ENCODE measurements around the gene NSDHL.

Gene NSDHL

GRCh38 chrX:152844256-152844655, 13.4 kb downstream of the NSDHL start:
- DNase-seq (ENCODE audit: low read depth in 2 of 2), result no peak

DNA sequence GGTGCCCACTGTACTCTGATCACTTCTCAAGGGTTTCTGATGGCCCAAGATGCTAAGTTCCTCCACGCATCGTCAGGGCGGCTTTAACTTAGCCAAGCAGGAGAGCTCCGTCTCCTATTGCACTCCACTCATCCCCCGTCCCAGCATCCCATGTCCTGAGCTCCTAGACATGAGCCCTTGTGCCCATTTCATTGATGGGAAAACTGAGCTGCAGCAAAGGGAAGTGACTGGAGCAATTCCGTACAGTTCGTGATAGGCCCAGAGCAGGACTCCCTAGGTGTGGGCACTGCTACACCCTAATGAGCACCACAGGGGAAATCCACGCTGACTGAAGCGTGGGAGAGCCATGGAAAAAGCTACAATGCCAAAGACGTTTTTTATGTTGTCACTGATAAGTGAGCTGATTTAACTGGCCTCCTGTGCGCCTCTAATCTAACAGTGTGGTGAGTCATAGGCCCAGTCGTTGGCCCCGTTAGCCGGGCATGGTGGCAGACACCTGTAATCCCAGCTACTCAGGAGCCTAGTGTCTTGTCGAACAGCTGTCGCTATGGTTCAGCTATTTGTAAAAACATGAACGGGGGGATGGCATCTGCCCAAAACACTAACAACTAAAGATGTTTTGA, 14.9 kb downstream of the NSDHL start:
- DNase-seq (ENCODE audit: low read depth in 2 of 2), result no peak

GRCh38 chrX:152847281-152847680, 16.4 kb downstream of the NSDHL start:
- DNase-seq (ENCODE audit: low read depth in 2 of 2), result no peak

DNA sequence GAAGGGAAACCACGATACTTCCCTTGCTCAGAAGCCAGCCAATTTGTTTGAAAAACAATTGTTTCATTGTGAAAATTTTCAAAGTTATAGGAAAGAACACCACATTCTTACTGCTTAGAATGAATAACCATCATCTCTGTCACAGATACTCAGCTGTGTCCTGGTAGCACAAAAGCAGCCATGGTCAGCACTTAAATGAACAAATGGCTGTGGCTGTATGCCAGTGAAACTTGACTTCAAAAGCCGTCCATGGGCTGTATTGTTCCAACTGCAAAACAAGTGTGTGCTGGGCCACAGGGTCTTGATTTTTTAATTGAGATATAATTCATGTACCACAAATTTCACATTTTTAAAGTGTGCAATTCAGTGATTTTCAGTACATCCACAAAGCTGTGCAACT, 19.6 kb downstream of the NSDHL start:
- DNase-seq (ENCODE audit: low read depth in 2 of 2), result no peak

DNA sequence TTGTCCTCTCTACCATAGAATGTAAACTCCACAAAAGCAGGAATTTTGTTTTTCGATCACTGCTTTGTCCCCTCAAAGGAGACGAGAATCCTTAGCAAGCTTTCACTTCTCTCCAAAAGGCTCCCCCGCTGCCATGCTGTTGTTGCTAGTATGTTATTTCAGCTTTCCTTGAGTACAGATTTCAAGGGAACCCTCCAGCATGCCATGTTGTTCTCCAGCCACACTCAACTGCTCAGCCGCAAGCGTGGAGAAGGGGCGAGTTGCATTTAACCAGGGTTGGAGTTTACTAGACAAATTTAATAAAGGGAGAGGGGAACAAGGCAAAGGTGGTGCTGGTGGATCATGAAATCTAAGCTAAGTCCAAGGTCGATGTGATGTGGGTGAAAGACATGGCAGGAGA, 23.1 kb downstream of the NSDHL start:
- no peak for DNase-seq (ENCODE audit: low read depth in 2 of 2)

DNA sequence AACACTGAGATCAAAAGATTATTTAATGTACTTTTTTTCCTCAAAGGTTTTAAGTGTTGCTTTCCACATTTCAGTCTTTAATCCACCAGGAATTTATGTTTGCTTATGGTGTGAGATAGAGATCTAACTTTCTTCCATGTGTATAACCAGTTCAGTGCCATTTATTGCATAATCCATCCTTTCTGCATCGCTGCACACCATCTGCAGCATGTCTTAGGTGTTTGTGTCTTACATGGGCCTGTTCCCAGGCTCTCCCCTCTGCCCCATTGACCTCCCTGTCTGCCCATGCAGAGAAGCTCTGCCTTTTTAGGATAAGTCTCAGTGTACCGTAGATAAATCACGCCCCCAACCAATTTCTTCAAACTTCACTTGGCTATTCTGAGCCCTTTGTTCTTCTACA, 30.3 kb downstream of the NSDHL start:
- DNase-seq (ENCODE audit: low read depth in 2 of 2), result no peak

GRCh38 chrX:152861826-152862225, 31.0 kb downstream of the NSDHL start:
- DNase-seq (ENCODE audit: low read depth in 2 of 2), result no peak

- DNase-seq (ENCODE audit: low read depth in 2 of 2), result no peak
Measured at GRCh38 chrX:152865232-152865920, 34.5 kb downstream of the NSDHL start.

- no peak for DNase-seq (ENCODE audit: low read depth in 2 of 2)
Measured at GRCh38 chrX:152866386-152866785, 35.5 kb downstream of the NSDHL start.

- DNase-seq (ENCODE audit: low read depth in 2 of 2), result no peak
Measured at GRCh38 chrX:152869972-152870371, 39.1 kb downstream of the NSDHL start.

GRCh38 chrX:152871260-152871659, 40.4 kb downstream of the NSDHL start:
- DNase-seq (ENCODE audit: low read depth in 2 of 2), result no peak

GRCh38 chrX:152872522-152872921, 41.7 kb downstream of the NSDHL start:
- DNase-seq (ENCODE audit: low read depth in 2 of 2), result no peak

GRCh38 chrX:152873361-152873760, 42.5 kb downstream of the NSDHL start:
- DNase-seq (ENCODE audit: low read depth in 2 of 2), result no peak

- no peak for DNase-seq (ENCODE audit: low read depth in 2 of 2)
Measured at GRCh38 chrX:152876931-152877840, 46.3 kb downstream of the NSDHL start.

DNA sequence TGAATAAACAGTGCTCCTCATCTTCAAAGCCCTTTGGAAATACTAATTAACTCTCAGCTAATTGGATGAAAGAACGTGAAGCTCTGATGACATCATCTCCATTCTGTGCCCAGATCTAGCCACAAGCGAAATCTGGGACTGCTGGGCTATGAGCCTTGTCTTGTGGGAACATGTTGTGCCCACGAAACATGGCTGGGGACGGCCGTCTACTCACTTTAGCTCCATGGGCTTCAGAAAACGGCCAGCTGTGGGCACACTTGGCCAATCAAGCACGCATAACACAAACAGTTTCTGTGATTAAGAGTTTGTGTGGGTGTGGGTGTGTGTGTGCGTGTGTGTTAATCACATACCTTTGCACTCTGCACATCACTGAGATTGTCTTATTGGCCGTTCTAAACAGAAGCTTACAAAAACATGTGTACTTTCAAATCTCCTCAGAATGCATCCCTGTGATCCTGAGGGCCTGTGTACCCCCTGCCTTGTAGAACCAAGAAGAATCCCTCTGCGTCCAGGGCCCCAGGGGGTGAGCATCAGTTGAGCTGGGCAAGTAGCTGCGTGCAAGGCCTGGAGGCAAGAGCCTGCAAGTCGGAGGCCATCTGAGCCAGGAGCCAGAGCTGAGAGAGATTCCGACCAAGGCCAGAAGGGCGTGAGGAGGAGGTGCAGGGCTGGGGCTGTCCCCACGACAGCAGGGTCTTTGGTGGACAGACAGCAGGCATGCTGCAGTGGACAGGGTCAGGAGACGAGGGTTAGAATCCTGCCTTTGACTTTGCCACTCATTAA, 48.3 kb downstream of the NSDHL start:
- DNase-seq (ENCODE audit: low read depth in 2 of 2), result no peak

- no peak for DNase-seq (ENCODE audit: low read depth in 2 of 2)
Measured at GRCh38 chrX:152881289-152881688, 50.4 kb downstream of the NSDHL start.

GRCh38 chrX:152884171-152884570, 53.3 kb downstream of the NSDHL start:
- DNase-seq (ENCODE audit: low read depth in 2 of 2), result no peak

DNA sequence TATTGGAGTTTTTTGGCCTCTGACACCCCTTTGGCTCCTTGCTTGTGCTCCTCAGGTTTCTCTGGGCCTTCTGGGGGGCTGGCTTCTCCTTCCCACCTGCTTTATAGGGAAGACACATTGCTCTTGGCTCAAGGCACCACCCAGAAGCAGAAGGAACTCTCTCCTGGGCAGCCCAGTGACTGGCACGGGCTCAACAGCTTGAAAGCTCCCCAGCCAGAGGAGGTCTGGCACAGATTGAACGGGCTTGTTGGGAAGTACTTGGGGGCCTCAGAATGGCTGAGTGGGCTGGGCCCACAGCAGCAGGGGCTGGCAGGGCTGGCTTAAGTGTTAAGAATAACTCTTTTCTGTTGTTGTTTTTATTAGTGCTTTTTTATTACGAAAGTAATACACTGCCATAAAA, 55.9 kb downstream of the NSDHL start:
- no peak for DNase-seq (ENCODE audit: low read depth in 2 of 2)

DNA sequence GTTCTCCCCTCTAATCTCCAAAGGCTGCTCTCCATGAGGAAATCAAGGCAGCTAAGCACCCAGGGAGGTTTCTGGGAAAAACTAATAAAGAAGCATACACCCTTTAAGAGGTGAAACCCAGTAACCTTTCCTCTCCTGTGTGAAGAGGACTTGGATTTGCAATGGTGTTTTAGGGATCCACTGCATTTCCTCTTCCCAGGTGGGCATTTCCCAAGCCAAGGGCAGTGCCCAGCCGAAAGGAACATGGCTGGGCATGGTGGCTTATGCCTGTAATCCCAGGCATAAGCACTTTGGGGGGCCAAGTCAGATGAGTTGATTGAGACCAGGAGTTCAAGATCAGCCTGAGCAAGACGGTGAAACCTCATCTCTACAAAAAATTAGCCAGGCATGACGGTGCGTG, 61.6 kb downstream of the NSDHL start:
- no peak for DNase-seq (ENCODE audit: low read depth in 2 of 2)

GRCh38 chrX:152892999-152893891, 62.4 kb downstream of the NSDHL start:
- no peak for DNase-seq (ENCODE audit: low read depth in 2 of 2)
